Stomach (tissue), 4 donors: ENCODE measurements around the gene SPRR3.

Source experiments
- CTCF ChIP-seq, 7 experiments: fragments of 450-650 bp in 4 of 7; fragments of 200-600 bp in 3 of 7; sonication (generic) in 3 of 7; IDR thresholded peaks; one replicate each; pipeline ENCODE4 v1.5.1; 2016 to 2019; ENCODE audit warnings: antibody characterized with exemption in 7 of 7, control low read depth in 2 of 7, mild to moderate bottlenecking in 1 of 7
- EP300 ChIP-seq: sonication (generic); formaldehyde crosslinking; IDR thresholded peaks from one replicate; pipeline ENCODE4 v1.6.1; 2017; ENCODE audit warnings: antibody characterized with exemption
- POLR2A ChIP-seq, 4 donors: fragments of 450-650 bp; IDR thresholded peaks; one replicate each; pipeline ENCODE4 v1.6.1; 2016; ENCODE audit warnings: antibody characterized with exemption in 4 of 4, control low read depth in 2 of 4, mild to moderate bottlenecking in 1 of 4, moderate library complexity in 1 of 4
- POLR2AphosphoS5 ChIP-seq, 3 donors: sonication (generic); formaldehyde crosslinking; IDR thresholded peaks; one replicate each; pipeline ENCODE4 v1.6.1; 2016; ENCODE audit warnings: antibody characterized with exemption in 3 of 3

- TF ChIP-seq POLR2AphosphoS5 (IDR thresholded peaks at IDR 0.05), result no peak
- no peak for TF ChIP-seq POLR2A (IDR thresholded peaks at IDR 0.05)
- TF ChIP-seq CTCF (IDR thresholded peaks at IDR 0.05), result no peak
- no peak for TF ChIP-seq EP300
These were observed 29.2 kb upstream of the SPRR3 start for GRCh38 chr1:152972196-152972886.
